HG03060 (cell line): ENCODE results near the gene ANKRD65.

Experiments used
- ATAC-seq: cut with Tn5 transposase; IDR thresholded peaks from one replicate; pipeline ENCODE4 v1.9.1; 2021; ENCODE audit warnings: low read depth, moderate number of reproducible peaks; ENCODE audit not compliant: unreplicated experiment

The ANKRD65 gene

GRCh38 chr1:1442069-1442770 lies 21.1 kb upstream of the ANKRD65 start:
- no peak for ATAC-seq

- no peak for ATAC-seq
These were observed 20.2 kb upstream of the ANKRD65 start for GRCh38 chr1:1441002-1441888.

- no peak for ATAC-seq
These were observed 19.4 kb upstream of the ANKRD65 start for GRCh38 chr1:1440262-1441001.

GRCh38 chr1:1439546-1440261 lies 18.6 kb upstream of the ANKRD65 start:
- ATAC-seq: no peak

- no peak for ATAC-seq
These were observed 17.7 kb upstream of the ANKRD65 start for GRCh38 chr1:1438531-1439381.

- ATAC-seq: no peak
These were observed 16.9 kb upstream of the ANKRD65 start for GRCh38 chr1:1437904-1438376.

GRCh38 chr1:1437033-1437903 lies 16.2 kb upstream of the ANKRD65 start:
- no peak for ATAC-seq

- no peak for ATAC-seq
These were observed 15.6 kb upstream of the ANKRD65 start for GRCh38 chr1:1436630-1437032.

GRCh38 chr1:1435911-1436629 lies 15.0 kb upstream of the ANKRD65 start:
- ATAC-seq: no peak

GRCh38 chr1:1435106-1435903 lies 14.2 kb upstream of the ANKRD65 start, which contains the start of gene VWA1:
Gene VWA1, plus strand, starts transcription at chr1:1435690. Its CDS starts 59 bp downstream, at chr1:1435749.
- ATAC-seq: no peak

GRCh38 chr1:1434824-1435105 lies 13.7 kb upstream of the ANKRD65 start:
- no peak for ATAC-seq

GRCh38 chr1:1434131-1434823 lies 13.2 kb upstream of the ANKRD65 start:
- no peak for ATAC-seq

- no peak for ATAC-seq
These were observed 12.7 kb upstream of the ANKRD65 start for GRCh38 chr1:1433804-1434130.

- ATAC-seq: no peak
These were observed 12.1 kb upstream of the ANKRD65 start for GRCh38 chr1:1432951-1433803.

GRCh38 chr1:1432274-1432950 lies 11.3 kb upstream of the ANKRD65 start:
- no peak for ATAC-seq
